HCT116 (cell line): ENCODE data around the gene C16orf82. TPM values are rescaled to one million over a fixed set of nuclear protein-coding genes. Genes with fewer than 3 reads are reported as not detected.

ENCODE experiments used
- ATAC-seq: fragments of 200-7000 bp; cut with Tn5 transposase; 2 replicates; pipeline ENCODE4 v1.9.1; 2020; ENCODE audit warnings: mild to moderate bottlenecking, moderate library complexity
- BruUV-seq: library from RNA; stranded (reverse); fragments of 400-500 nt; replicated peaks from 2 replicates; lab custom pipeline; 2021; lab: Mats Ljungman, UMichigan
- CTCF ChIA-PET: fragments of 300-600 bp; sonication (Branson Sonifier 250); formaldehyde crosslinking; loops from one replicate; lab custom pipeline; 2021; ENCODE audit warnings: antibody characterized with exemption; lab: Charles Lee
- POLR2A ChIA-PET: fragments of 300-600, 350-600 bp; sonication (Branson Sonifier 250); formaldehyde crosslinking; loops from one replicate; lab custom pipeline; 2021; ENCODE audit warnings: antibody characterized with exemption; lab: Charles Lee
- RAD21 ChIA-PET, 2 experiments: fragments of 300-600 bp; sonication (Branson Sonifier 250); formaldehyde crosslinking; loops; one replicate each; lab custom pipeline; 2023; ENCODE audit warnings: low total read pairs in 2 of 2; ENCODE audit not compliant: uncharacterized antibody in 2 of 2, unreplicated experiment in 2 of 2, low non-redundant PET in 1 of 2; lab: Charles Lee
- DNase-seq: peaks from one replicate; pipeline ENCODE4 v3.0.0-alpha.2; 2010; ENCODE audit warnings: low read depth, low spot score
- H2AFZ ChIP-seq: fragments of 200-600 bp; shearing (Covaris generic), sonication (generic); 2 replicates; pipeline ENCODE4 v1.6.1; 2017; ENCODE audit warnings: low read depth, mixed run types, mixed read lengths, antibody characterized with exemption, low read length; ENCODE audit not compliant: poor library complexity, severe bottlenecking
- H3K27ac ChIP-seq: 2 replicates; pipeline ENCODE4 v1.5.1; 2012; ENCODE audit warnings: low read depth, low read length
- H3K27me3 ChIP-seq: fragments of 200-600 bp; sonication (generic); 2 replicates; pipeline ENCODE4 v1.6.1; 2016; ENCODE audit warnings: mixed run types, low read length, mixed read lengths; ENCODE audit not compliant: insufficient read depth
- H3K36me3 ChIP-seq, 2 experiments: fragments of 200-500 bp in 1 of 2; fragments of 200-600 bp in 1 of 2; sonication (Bioruptor generic) in 1 of 2; sonication (generic) in 1 of 2; 2 replicates each; pipeline versions ENCODE4 v1.5.1 to v1.6.1; 2014 to 2016; ENCODE audit warnings: low read length in 2 of 2, inconsistent platforms in 1 of 2, mixed read lengths in 1 of 2, mixed run types in 1 of 2; ENCODE audit not compliant: insufficient read depth in 2 of 2, control insufficient read depth in 1 of 2
- H3K4me1 ChIP-seq, 2 experiments: fragments of 200-600 bp in 1 of 2; sonication (generic) in 1 of 2; 2 replicates each; pipeline versions ENCODE4 v1.5.1 to v1.6.1; 2012 to 2017; ENCODE audit warnings: low read length in 2 of 2, inconsistent platforms in 1 of 2, mild to moderate bottlenecking in 1 of 2, mixed read lengths in 1 of 2, mixed run types in 1 of 2, moderate library complexity in 1 of 2; ENCODE audit not compliant: insufficient read depth in 2 of 2, control insufficient read depth in 1 of 2
- H3K4me2 ChIP-seq: fragments of 200-600 bp; sonication (generic); 2 replicates; pipeline ENCODE4 v1.6.1; 2017; ENCODE audit warnings: mixed run types, low read length, mixed read lengths
- H3K4me3 ChIP-seq, 2 experiments: fragments of 200-600 bp in 1 of 2; sonication (generic) in 1 of 2; replicated peaks in 1 of 2; 2 replicates each; pipeline ENCODE4 v1.5.1; 2011 to 2016; ENCODE audit warnings: low read length in 2 of 2, control low read depth in 1 of 2, low read depth in 1 of 2, mild to moderate bottlenecking in 1 of 2, mixed read lengths in 1 of 2, mixed run types in 1 of 2
- H3K79me2 ChIP-seq: fragments of 200-600 bp; sonication (generic); 2 replicates; pipeline ENCODE4 v1.6.1; 2017; ENCODE audit warnings: mild to moderate bottlenecking, mixed run types, low read length, moderate library complexity, mixed read lengths; ENCODE audit not compliant: insufficient read depth
- H3K9ac ChIP-seq: fragments of 200-600 bp; sonication (generic); 2 replicates; pipeline ENCODE4 v1.6.1; 2016; ENCODE audit warnings: low read length, mixed read lengths
- H3K9me2 ChIP-seq: fragments of 200-600 bp; sonication (generic), shearing (Covaris generic); 2 replicates; pipeline ENCODE4 v1.6.1; 2017; ENCODE audit warnings: mixed run types, mild to moderate bottlenecking, moderate library complexity; ENCODE audit not compliant: insufficient read depth
- H3K9me3 ChIP-seq, 2 experiments: fragments of 200-500 bp in 1 of 2; fragments of 200-600 bp in 1 of 2; sonication (Bioruptor generic) in 1 of 2; sonication (generic) in 1 of 2; 2 replicates each; pipeline ENCODE4 v1.6.1; 2014 to 2017; ENCODE audit warnings: low read length in 2 of 2, mixed read lengths in 2 of 2, inconsistent platforms in 1 of 2, low read depth in 1 of 2, mild to moderate bottlenecking in 1 of 2, mixed run types in 1 of 2, moderate library complexity in 1 of 2; ENCODE audit not compliant: control insufficient read depth in 1 of 2, insufficient read depth in 1 of 2
- H4K20me1 ChIP-seq: fragments of 200-600 bp; sonication (generic), shearing (Covaris generic); 2 replicates; pipeline ENCODE4 v1.6.1; 2017; ENCODE audit warnings: mixed run types, mild to moderate bottlenecking, moderate library complexity; ENCODE audit not compliant: insufficient read depth
- EZH2phosphoT487 ChIP-seq: fragments of 200-600 bp; IDR thresholded peaks from 2 replicates; pipeline ENCODE4 v1.6.1; 2018; ENCODE audit warnings: antibody characterized with exemption, borderline replicate concordance
- JUND ChIP-seq: IDR thresholded peaks from 2 replicates; pipeline ENCODE4 v1.6.1; 2012
- MAX ChIP-seq: IDR thresholded peaks from 2 replicates; pipeline ENCODE4 v1.6.1; 2012
- RAD21 ChIP-seq: IDR thresholded peaks from 2 replicates; pipeline ENCODE4 v1.6.1; 2012; ENCODE audit warnings: low read depth, mild to moderate bottlenecking
- REST ChIP-seq: IDR thresholded peaks from 2 replicates; pipeline ENCODE4 v1.6.1; 2012; ENCODE audit warnings: low read depth
- SIN3A ChIP-seq: IDR thresholded peaks from 2 replicates; pipeline ENCODE4 v1.6.1; 2012; ENCODE audit warnings: low read depth
- SP1 ChIP-seq: IDR thresholded peaks from 2 replicates; pipeline ENCODE4 v1.6.1; 2012; ENCODE audit warnings: low read depth
- TCF7L2 ChIP-seq: IDR thresholded peaks from 2 replicates; pipeline ENCODE4 v1.7.0; 2011; ENCODE audit warnings: borderline replicate concordance, inconsistent platforms; ENCODE audit not compliant: insufficient read depth, insufficient read length; ENCODE audit errors: extremely low read depth
- YY1 ChIP-seq: IDR thresholded peaks from 2 replicates; pipeline ENCODE4 v1.6.1; 2011; ENCODE audit warnings: low read length, low read depth, moderate library complexity, mild to moderate bottlenecking; ENCODE audit not compliant: insufficient replicate concordance; ENCODE audit errors: extremely low read depth
- ZBTB33 ChIP-seq: IDR thresholded peaks from 2 replicates; pipeline ENCODE4 v1.6.1; 2011; ENCODE audit warnings: mild to moderate bottlenecking, low read length, moderate library complexity; ENCODE audit not compliant: insufficient replicate concordance; ENCODE audit errors: extremely low read depth
- ZFX ChIP-seq: fragments of 450-650 bp; IDR thresholded peaks from 2 replicates; pipeline ENCODE4 v1.6.1; 2017
- ZNF274 ChIP-seq: fragments of 200-500 bp; sonication (Bioruptor generic); IDR thresholded peaks from 2 replicates; pipeline ENCODE4 v1.6.1; 2014; ENCODE audit warnings: mild to moderate bottlenecking, low read depth, low read length, inconsistent platforms
- intact Hi-C: fragments of 100-400 bp; cut with micrococcal nuclease; formaldehyde crosslinking; loops from 2 replicates; pipeline ENCODE4 v1.10.0; 2022
- total RNA-seq: library from RNA; stranded (reverse); gene quantifications from one replicate; pipeline ENCODE4 v1.2.1, GENCODE V29; 2021; ENCODE audit not compliant: unreplicated experiment

Gene C16orf82
- total RNA-seq, 1 experiment from 2014 or later = not detected

- no TSS peak for BruUV-seq
- Histone ChIP-seq H3K4me2 (no peak overlapping the region), H3K27ac (no peak overlapping the region), H3K36me3 (no peaks in the 10 kb centered on the region), H3K9ac (no peak overlapping the region), H3K79me2 (no peaks in the 10 kb centered on the region), H3K9me3 (no peaks in the 10 kb centered on the region), H3K27me3 (peaks cover 41% of the 10 kb centered on the region), H3K9me2 (no peaks in the 10 kb centered on the region), H4K20me1 (no peaks in the 10 kb centered on the region), H3K4me3 (no peak overlapping the region), H2AFZ (no peak overlapping the region), H3K4me1 (no peaks in the 10 kb centered on the region)
- TF ChIP-seq TCF7L2 (no peak), ZNF274 (no peak), SIN3A (no peak), SP1 (no peak), ZBTB33 (no peak), RAD21 (no peak)
- intact Hi-C loops = no loop called here
- ChIA-PET CTCF (no interaction called here), POLR2A (no interaction called here), RAD21 (no interaction called here)
- DNase-seq (no peak), ATAC-seq (no peak)
These were observed 17.6 kb upstream of the C16orf82 start for GRCh38 chr16:27049117-27049516.

- ATAC-seq (no peak), DNase-seq (no peak)
- Histone ChIP-seq H3K36me3 (no peaks in the 10 kb centered on the region), H3K9ac (no peak overlapping the region), H3K27ac (no peak overlapping the region), H3K79me2 (no peaks in the 10 kb centered on the region), H4K20me1 (no peaks in the 10 kb centered on the region), H2AFZ (no peak overlapping the region), H3K4me3 (no peak overlapping the region), H3K4me1 (no peaks in the 10 kb centered on the region), H3K9me3 (no peaks in the 10 kb centered on the region), H3K27me3 (peaks cover 27% of the 10 kb centered on the region), H3K4me2 (no peak overlapping the region), H3K9me2 (no peaks in the 10 kb centered on the region)
- ChIA-PET CTCF (no interaction called here), POLR2A (no interaction called here), RAD21 (no interaction called here)
- BruUV-seq = no TSS peak
- intact Hi-C loops = no loop called here
- no peak for TF ChIP-seq TCF7L2
- no peak for TF ChIP-seq MAX
- TF ChIP-seq YY1 = no peak
- TF ChIP-seq ZFX = no peak
- no peak for TF ChIP-seq SP1
- TF ChIP-seq ZBTB33 = no peak
- no peak for TF ChIP-seq ZNF274
- TF ChIP-seq JUND = no peak
- no peak for TF ChIP-seq EZH2phosphoT487
- TF ChIP-seq RAD21 = no peak
- TF ChIP-seq REST = no peak
These were observed 14.7 kb upstream of the C16orf82 start for GRCh38 chr16:27052007-27052406.
